Muscle layer of colon (tissue), 2 donors: Measurements from ENCODE around the gene VSTM2L.
A peak's percentile ranks its signal among the peaks of the same experiment; 100 is the strongest.
"Not testable (repeated sequence)": the region's sequence is repeated elsewhere in the genome, so short reads cannot be mapped to it uniquely, and the experiment has no call there.

Experiments used
- H3K27ac ChIP-seq: one replicate; pipeline ENCODE4 v1.7.0; 2013; ENCODE audit warnings: low read depth, mild to moderate bottlenecking, low read length, moderate library complexity
- H3K27me3 ChIP-seq, 2 donors: one replicate each; pipeline ENCODE4 v1.7.0; 2013; ENCODE audit warnings: low read length in 2 of 2, mild to moderate bottlenecking in 2 of 2; ENCODE audit not compliant: insufficient read depth in 2 of 2, control insufficient read depth in 1 of 2
- H3K36me3 ChIP-seq: one replicate; pipeline ENCODE4 v1.7.0; 2013; ENCODE audit warnings: mild to moderate bottlenecking, low read length; ENCODE audit not compliant: insufficient read depth
- H3K4me1 ChIP-seq: one replicate; pipeline ENCODE4 v1.7.0; 2013; ENCODE audit warnings: mild to moderate bottlenecking, low read length; ENCODE audit not compliant: insufficient read depth
- H3K4me3 ChIP-seq, 2 donors: one replicate each; pipeline ENCODE4 v1.7.0; 2013; ENCODE audit warnings: low read length in 2 of 2, low read depth in 1 of 2, mild to moderate bottlenecking in 1 of 2, moderate library complexity in 1 of 2
- H3K9ac ChIP-seq: one replicate; pipeline ENCODE4 v1.7.0; 2013; ENCODE audit warnings: low read length
- H3K9me3 ChIP-seq: one replicate; pipeline ENCODE4 v1.7.0; 2013; ENCODE audit warnings: mild to moderate bottlenecking, low read length
- donor health status: abdominal sarcoma.
- donor health status: Adenocarcinoma of cecum.

The VSTM2L gene

GRCh38 chr20:37902504-37903313 is at the start of gene VSTM2L:
Gene VSTM2L, plus strand, starts transcription at chr20:37903127. Its CDS starts 224 bp downstream, at chr20:37903351.
- Histone ChIP-seq H3K4me3 (peak within 1 kb of the TSS; percentile 14 to 50), H3K9ac (no peak within 1 kb of the TSS), H3K27me3 (peaks cover 0 to 7% of the 10 kb centered on the region in 2 donors), H3K4me1 (peaks cover 18% of the 10 kb centered on the region), H3K27ac (no peak within 1 kb of the TSS), H3K36me3 (no peaks in the 10 kb centered on the region), H3K9me3 (no peaks in the 10 kb centered on the region)

GRCh38 chr20:37853823-37854375 is 49.0 kb upstream of the VSTM2L start:
- H3K9ac ChIP-seq, result no peak overlapping the region
- H3K9me3 ChIP-seq, result no peaks in the 10 kb centered on the region
- no peaks in the 10 kb centered on the region for H3K4me1 ChIP-seq
- H3K27me3 ChIP-seq, result no peaks in the 10 kb centered on the region
- no peak overlapping the region for H3K27ac ChIP-seq
- peaks cover 12% of the 10 kb centered on the region for H3K36me3 ChIP-seq
- no peak overlapping the region for H3K4me3 ChIP-seq

- not testable (repeated sequence) for H3K4me3 ChIP-seq, H3K27me3 ChIP-seq, H3K4me1 ChIP-seq, H3K9me3 ChIP-seq, H3K9ac ChIP-seq, H3K27ac ChIP-seq
- peaks cover 21% of the 10 kb centered on the region for H3K36me3 ChIP-seq
Observed at GRCh38 chr20:37856034-37856433, 46.9 kb upstream of the VSTM2L start.

GRCh38 chr20:37856932-37857660 is 45.8 kb upstream of the VSTM2L start:
- Histone ChIP-seq H3K36me3 (peaks cover 17% of the 10 kb centered on the region), H3K9ac (no peak overlapping the region), H3K4me1 (peaks cover 1% of the 10 kb centered on the region), H3K4me3 (no peak overlapping the region), H3K9me3 (no peaks in the 10 kb centered on the region), H3K27ac (no peak overlapping the region), H3K27me3 (no peaks in the 10 kb centered on the region)

- H3K36me3 ChIP-seq, result peaks cover 14% of the 10 kb centered on the region
- H3K27me3 ChIP-seq, result no peaks in the 10 kb centered on the region
- H3K4me1 ChIP-seq, result peaks cover 5% of the 10 kb centered on the region
- H3K27ac ChIP-seq, result no peak overlapping the region
- no peak overlapping the region for H3K9ac ChIP-seq
- no peaks in the 10 kb centered on the region for H3K9me3 ChIP-seq
- H3K4me3 ChIP-seq, result no peak overlapping the region
Observed at GRCh38 chr20:37859406-37860171, 43.3 kb upstream of the VSTM2L start.

GRCh38 chr20:37863289-37863688 is 39.6 kb upstream of the VSTM2L start:
- Histone ChIP-seq H3K27me3 (no peaks in the 10 kb centered on the region), H3K27ac (no peak overlapping the region), H3K4me3 (no peak overlapping the region), H3K4me1 (peaks cover 35% of the 10 kb centered on the region), H3K9ac (no peak overlapping the region), H3K9me3 (no peaks in the 10 kb centered on the region), H3K36me3 (peaks cover 14% of the 10 kb centered on the region)

- Histone ChIP-seq H3K4me1 (peaks cover 45% of the 10 kb centered on the region), H3K9me3 (no peaks in the 10 kb centered on the region), H3K27ac (no peak overlapping the region), H3K27me3 (no peaks in the 10 kb centered on the region), H3K4me3 (no peak overlapping the region), H3K36me3 (peaks cover 14% of the 10 kb centered on the region), H3K9ac (no peak overlapping the region)
Observed at GRCh38 chr20:37864298-37864697, 38.6 kb upstream of the VSTM2L start.

- Histone ChIP-seq H3K4me1 (peaks cover 58% of the 10 kb centered on the region), H3K4me3 (no peak overlapping the region), H3K36me3 (peaks cover 11% of the 10 kb centered on the region), H3K9ac (no peak overlapping the region), H3K9me3 (no peaks in the 10 kb centered on the region), H3K27me3 (no peaks in the 10 kb centered on the region), H3K27ac (no peak overlapping the region)
Observed at GRCh38 chr20:37866051-37866450, 36.9 kb upstream of the VSTM2L start.

- H3K9ac ChIP-seq, result peak overlapping the region; percentile 20
Observed at GRCh38 chr20:37867289-37868195, 35.4 kb upstream of the VSTM2L start.

GRCh38 chr20:37868851-37869333 is 34.0 kb upstream of the VSTM2L start:
- Histone ChIP-seq H3K36me3 (peaks cover 15% of the 10 kb centered on the region), H3K27ac (peak overlapping the region; percentile 86), H3K4me3 (no peak overlapping the region), H3K9me3 (no peaks in the 10 kb centered on the region), H3K4me1 (peaks cover 53% of the 10 kb centered on the region), H3K27me3 (no peaks in the 10 kb centered on the region), H3K9ac (no peak overlapping the region)

More at GRCh38 chr20:37867289-37868195, 35.4 kb upstream of the VSTM2L start:
- H3K27me3 ChIP-seq, result no peaks in the 10 kb centered on the region
- H3K27ac ChIP-seq, result peak overlapping the region; percentile 86
- H3K9me3 ChIP-seq, result no peaks in the 10 kb centered on the region
- H3K36me3 ChIP-seq, result peaks cover 11% of the 10 kb centered on the region
- H3K4me1 ChIP-seq, result peaks cover 53% of the 10 kb centered on the region
- H3K4me3 ChIP-seq, result peak overlapping the region in 1 of 2 donors; percentile 0
